ENCODE data around the gene ZBTB1. TPM values are rescaled to one million over a fixed set of nuclear protein-coding genes. Genes with fewer than 3 reads are reported as not detected.

Gene ZBTB1
- total and polyA plus RNA-seq, 9 of the 15 experiments (the other 6 are each of a cell fraction or from before 2014, with no cell fraction given), result 2.3 to 16.5 (median 9.0) TPM

GRCh38 chr14:64531567-64531966 lies 27.0 kb downstream of the ZBTB1 start:
- BruUV-seq (replicated peaks), result no TSS peak
- POLR2A ChIA-PET, result no interaction called here

GRCh38 chr14:64536488-64537245 lies 32.1 kb downstream of the ZBTB1 start:
- intact Hi-C loops (cut with micrococcal nuclease) (no loop called here), in situ Hi-C loops (cut with MboI) (no loop called here)
- FAIRE-seq (no peak), DNase-seq (ENCODE audit: extremely low read depth in 1 of 4, low spot score in 3 of 4) (no peak), ATAC-seq (no peak)
- no peaks in the 10 kb centered on the region for H4K20me1 ChIP-seq (replicated peaks; ENCODE audit: control insufficient read depth, insufficient read depth, low read length)
- peaks cover 0 to 8% of the 10 kb centered on the region in 2 experiments; a peak in 1 of 5 replicates for H3K4me1 ChIP-seq (replicated peaks in 1 of 2; ENCODE audit: control insufficient read depth in 2 of 2, insufficient read depth in 2 of 2, low read length in 2 of 2)
- ChIA-PET POLR2A (no interaction called here), CTCF (ENCODE audit: low intra/inter-chr PET ratio) (interaction anchor here (0.7 kb wide), 1 partner anchor 504 kb away, joined by 3 read pairs; no protein-coding TSS in a partner anchor)
- 2% methylated on average over 4 of the region's 4 CpGs for WGBS (ENCODE audit: insufficient coverage, low coverage, missing lambda C conversion rate)
- H2AFZ ChIP-seq (ENCODE audit: low read depth, low read length), result no peak overlapping the region
- no peaks in the 10 kb centered on the region for H3K27me3 ChIP-seq (ENCODE audit: control insufficient read depth in 2 of 2, insufficient read depth in 2 of 2, low read length in 2 of 2)
- no peak overlapping the region for H3K4me3 ChIP-seq
- no peaks in the 10 kb centered on the region; the same call in 1 of the 2 replicates for H3K9me3 ChIP-seq (replicated peaks; ENCODE audit: control insufficient read depth, insufficient read depth, low read depth, low read length)
- no TSS peak for BruUV-seq (replicated peaks)
- TF ChIP-seq ADNP (tag; IDR thresholded peaks at IDR 0.05) (no peak), GABPB2 (CRISPR knock-in tag; conservative IDR thresholded peaks at IDR 0.05) (no peak)
- H3K9me1 ChIP-seq (ENCODE audit: control insufficient read depth, insufficient read depth, low read length), result no peaks in the 10 kb centered on the region
- H3K36me3 ChIP-seq (ENCODE audit: control insufficient read depth, insufficient read depth, low read length), result no peaks in the 10 kb centered on the region
- H3K4me2 ChIP-seq (ENCODE audit: insufficient read depth, low read length), result no peak overlapping the region
- H3K79me2 ChIP-seq (ENCODE audit: control insufficient read depth, insufficient read depth, low read length), result no peaks in the 10 kb centered on the region
- no peak overlapping the region for H3K27ac ChIP-seq (ENCODE audit: extremely low read depth, low read depth, low read length)
- no peak overlapping the region for H3K9ac ChIP-seq (ENCODE audit: insufficient read depth in 1 of 2, low read depth in 2 of 2, low read length in 2 of 2)

More at GRCh38 chr14:64531567-64531966, 27.0 kb downstream of the ZBTB1 start:
- Histone ChIP-seq H3K79me2 (ENCODE audit: control insufficient read depth, insufficient read depth, low read length) (no peaks in the 10 kb centered on the region), H3K9me3 (replicated peaks; ENCODE audit: control insufficient read depth, insufficient read depth, low read depth, low read length) (no peaks in the 10 kb centered on the region), H2AFZ (ENCODE audit: low read depth, low read length) (no peak overlapping the region), H3K27me3 (ENCODE audit: control insufficient read depth in 2 of 2, insufficient read depth in 2 of 2, low read length in 2 of 2) (no peaks in the 10 kb centered on the region), H3K4me1 (replicated peaks in 1 of 2; ENCODE audit: control insufficient read depth in 2 of 2, insufficient read depth in 2 of 2, low read length in 2 of 2) (no peaks in the 10 kb centered on the region), H3K9ac (ENCODE audit: insufficient read depth in 1 of 2, low read depth in 2 of 2, low read length in 2 of 2) (no peak overlapping the region), H3K4me2 (ENCODE audit: insufficient read depth, low read length) (no peak overlapping the region), H3K27ac (ENCODE audit: extremely low read depth, low read depth, low read length) (no peak overlapping the region), H4K20me1 (replicated peaks; ENCODE audit: control insufficient read depth, insufficient read depth, low read length) (no peaks in the 10 kb centered on the region), H3K36me3 (ENCODE audit: control insufficient read depth, insufficient read depth, low read length) (no peaks in the 10 kb centered on the region), H3K4me3 (no peak overlapping the region), H3K9me1 (ENCODE audit: control insufficient read depth, insufficient read depth, low read length) (no peaks in the 10 kb centered on the region)
- FAIRE-seq (no peak), ATAC-seq (no peak), DNase-seq (ENCODE audit: extremely low read depth in 1 of 4, low spot score in 3 of 4) (no peak)
- peak; percentile 90 for TF ChIP-seq NFIC (IDR thresholded peaks at IDR 0.05)
- TF ChIP-seq NFIX (CRISPR knock-in tag; IDR thresholded peaks at IDR 0.05; ENCODE audit: low read depth), result peak; percentile 74
- no peak for TF ChIP-seq CBFA2T2 (conservative IDR thresholded peaks at IDR 0.05)
- in situ Hi-C loops (cut with MboI), result no loop called here
- 0% methylated on average over 2 of the region's 2 CpGs for WGBS (ENCODE audit: insufficient coverage, low coverage, missing lambda C conversion rate)
- intact Hi-C loops (cut with micrococcal nuclease), result no loop called here
- CTCF ChIA-PET (ENCODE audit: low intra/inter-chr PET ratio), result no interaction called here
